ENCODE data around the gene RFLNA.
"Not testable (repeated sequence)": the region's sequence is repeated elsewhere in the genome, so short reads cannot be mapped to it uniquely, and the experiment has no call there.

The RFLNA gene

GRCh38 chr12:124283326-124283725 is 11.6 kb upstream of the RFLNA start:
- DNase-seq (ENCODE audit: low read depth): no peak

DNA sequence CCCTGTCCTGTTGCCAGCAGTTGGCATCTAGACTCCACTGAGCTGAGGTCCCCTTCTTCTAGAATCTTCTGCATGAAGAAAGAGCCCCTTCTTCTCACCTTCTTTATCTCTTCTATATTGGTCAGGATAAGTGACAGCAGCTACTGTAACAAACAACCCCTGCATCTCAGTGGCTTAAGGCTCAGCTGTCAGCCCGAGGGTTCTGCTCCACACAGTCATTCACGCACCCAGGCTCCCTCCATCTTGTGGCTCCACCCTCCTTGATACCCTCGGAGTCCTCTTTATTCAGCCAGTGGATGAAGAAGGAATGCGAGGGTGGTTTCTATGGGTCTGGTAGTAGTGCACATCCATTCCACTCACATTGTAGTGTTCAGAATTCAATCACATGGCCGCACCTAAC is 10.5 kb upstream of the RFLNA start:
- DNase-seq (ENCODE audit: low read depth): no peak

- DNase-seq (ENCODE audit: low read depth): no peak
Observed at GRCh38 chr12:124286414-124286813, 8.5 kb upstream of the RFLNA start.

DNA sequence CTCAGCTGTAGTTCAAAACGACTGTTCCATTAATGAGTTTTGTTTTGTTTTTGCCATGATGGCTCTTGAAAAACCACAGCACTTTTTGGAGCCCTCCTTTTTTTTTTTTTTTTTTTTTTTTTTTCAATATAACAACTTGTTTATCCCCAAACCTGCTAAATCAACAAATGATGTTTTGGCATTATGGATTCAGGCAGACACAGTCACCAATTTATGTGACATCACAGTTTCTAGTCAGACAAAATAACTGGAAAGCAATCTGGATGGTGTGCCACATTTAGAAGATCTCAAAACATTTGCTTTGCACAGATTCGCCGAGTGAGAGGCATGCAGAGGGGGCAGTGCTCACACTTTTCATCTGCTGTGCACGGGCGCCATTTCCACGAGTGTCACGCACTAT is 7.9 kb upstream of the RFLNA start:
- DNase-seq (ENCODE audit: low read depth): no peak

GRCh38 chr12:124289634-124290600 is 5.0 kb upstream of the RFLNA start:
- no peak for DNase-seq (ENCODE audit: low read depth)

- DNase-seq (ENCODE audit: low read depth): no peak
Observed at GRCh38 chr12:124292385-124292784, 2.5 kb upstream of the RFLNA start.

DNA sequence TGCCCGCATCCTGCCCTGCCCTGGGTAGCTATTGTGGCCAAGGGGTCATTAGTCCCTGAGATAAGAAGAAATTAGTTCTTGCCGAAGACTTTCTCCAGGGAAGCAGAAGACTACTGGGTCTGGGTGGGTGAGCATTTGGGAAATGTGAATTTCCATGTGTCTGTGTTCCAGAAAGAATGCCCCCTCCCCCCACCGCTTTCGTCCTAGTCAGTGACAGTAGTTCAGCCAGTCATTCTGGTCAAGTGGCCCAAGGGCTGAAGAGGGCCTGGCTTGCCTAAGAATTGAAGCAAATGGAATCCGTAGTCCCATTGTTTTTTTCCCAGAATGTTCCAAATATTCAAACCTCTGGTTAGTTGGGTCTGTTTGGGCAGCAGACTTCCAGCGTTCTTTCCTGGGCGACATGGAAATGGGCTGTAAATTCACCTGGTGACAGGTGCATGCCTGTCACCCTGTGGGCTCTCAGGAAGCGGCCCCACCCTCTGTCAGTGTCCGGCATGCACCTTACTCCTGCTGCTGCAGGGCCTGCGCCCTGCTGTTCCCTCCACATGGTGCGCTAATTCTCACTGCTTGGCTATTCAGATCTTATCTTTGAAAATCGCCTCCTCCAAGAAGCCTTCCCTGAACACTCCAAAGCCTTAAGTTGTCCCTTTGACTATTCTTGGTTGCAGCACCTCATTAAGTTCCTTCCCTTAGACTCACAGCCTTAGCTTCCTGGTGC is 1.4 kb upstream of the RFLNA start:
- no peak for DNase-seq (ENCODE audit: low read depth)

DNA sequence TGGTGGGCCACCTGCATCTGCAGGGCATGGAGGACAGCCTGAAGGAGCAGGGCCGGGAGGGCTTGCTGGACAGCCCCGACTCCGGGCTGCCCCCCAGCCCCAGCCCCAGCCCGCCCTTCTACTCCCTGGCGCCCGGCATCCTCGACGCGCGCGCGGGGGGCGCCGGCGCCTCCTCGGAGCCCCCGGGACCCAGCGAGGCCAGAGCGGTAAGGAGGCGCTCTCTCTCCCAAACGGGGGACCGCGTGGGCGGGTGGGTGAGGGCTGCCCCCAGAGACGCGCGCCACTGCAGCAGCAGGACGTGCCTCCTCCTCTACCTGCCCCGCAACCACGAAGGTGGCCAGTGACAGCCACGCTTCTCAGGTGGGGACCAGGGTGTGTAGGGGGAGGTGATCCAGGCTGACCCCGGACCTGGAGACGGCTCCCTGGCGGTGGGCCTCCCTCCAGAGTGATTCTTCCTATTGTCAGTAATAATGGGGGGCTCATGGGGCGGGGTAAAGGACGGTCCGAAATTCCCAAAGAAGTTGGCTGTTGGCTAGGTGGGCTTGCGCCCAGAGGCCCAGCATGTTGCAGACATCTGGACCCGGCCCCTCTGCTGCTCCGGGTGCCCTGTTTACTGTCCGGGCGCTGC is 652 bp downstream of the RFLNA start:
- DNase-seq (ENCODE audit: low read depth): no peak

DNA sequence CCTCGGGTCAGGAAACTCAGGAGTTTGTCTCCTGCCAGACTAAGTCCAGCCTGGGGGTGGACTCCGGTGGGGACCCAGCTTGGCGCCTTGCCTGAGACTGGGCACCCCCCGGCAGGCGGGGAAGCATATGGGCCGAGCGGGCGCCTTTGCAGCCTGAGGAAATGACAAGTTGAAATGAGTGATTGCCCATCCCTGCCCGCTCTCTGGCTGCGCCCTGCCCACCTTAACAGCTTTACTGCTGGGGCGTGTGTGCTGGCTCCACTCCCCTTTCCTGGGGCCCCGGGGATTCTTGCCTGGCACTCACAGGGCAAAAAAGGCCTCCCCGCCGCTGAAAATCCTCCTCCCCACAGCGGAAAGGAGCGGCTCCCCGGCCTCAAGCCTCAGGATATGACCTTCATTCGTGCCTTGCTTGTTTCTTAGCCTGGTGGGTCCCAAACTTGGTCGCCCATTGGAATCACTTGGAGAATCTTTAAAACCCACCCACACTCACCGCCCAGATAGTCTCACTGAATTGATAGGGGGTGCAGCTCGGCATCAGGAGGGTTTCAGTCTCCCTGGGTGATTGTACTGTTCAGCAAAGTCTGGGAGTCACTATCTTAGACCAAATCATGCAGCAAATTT is 1.5 kb downstream of the RFLNA start:
- no peak for DNase-seq (ENCODE audit: low read depth)

DNA sequence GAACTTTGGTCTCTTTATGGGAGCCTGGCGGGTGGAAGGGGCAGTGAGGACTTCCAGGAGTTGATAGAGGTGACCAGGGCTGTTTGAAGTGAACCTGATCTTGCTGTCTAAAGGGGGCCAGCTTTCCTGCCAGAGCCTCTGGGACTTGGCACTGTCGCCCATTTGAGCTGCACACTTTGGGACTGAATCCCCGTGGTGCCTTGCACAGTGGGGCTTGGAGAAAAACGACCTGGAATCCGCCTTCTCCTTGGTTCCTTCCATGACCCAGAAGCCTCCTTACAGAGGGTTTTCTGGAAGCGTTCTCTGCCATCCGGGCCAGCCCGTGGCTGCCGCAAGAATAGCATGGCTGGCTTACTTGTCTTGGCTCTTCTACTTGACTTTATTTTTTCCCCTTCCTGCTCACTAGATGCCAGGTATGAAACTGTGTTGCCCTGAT is 2.0 kb downstream of the RFLNA start:
- no peak for DNase-seq (ENCODE audit: low read depth)

DNA sequence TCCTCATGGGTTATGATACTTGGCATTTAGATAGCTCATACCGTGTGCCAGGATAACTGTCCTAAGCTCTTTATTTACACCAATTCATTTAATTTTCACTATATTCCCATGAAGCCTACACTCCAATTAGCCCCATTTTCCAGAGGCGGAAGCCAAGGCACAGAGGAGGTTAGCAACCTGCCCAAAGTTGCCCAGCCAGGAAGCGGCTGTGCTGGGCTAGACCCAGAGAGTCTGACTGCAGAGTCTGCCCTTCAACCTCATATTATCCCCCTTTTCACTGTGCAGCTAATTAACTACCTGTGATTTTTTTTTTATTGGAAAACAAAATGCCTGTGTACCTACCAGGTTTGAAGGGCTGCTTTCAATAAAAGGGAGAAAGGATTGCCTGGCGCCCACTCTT is 2.5 kb downstream of the RFLNA start:
- DNase-seq (ENCODE audit: low read depth): no peak

- DNase-seq (ENCODE audit: low read depth): no peak
Observed at GRCh38 chr12:124297856-124298255, 3.0 kb downstream of the RFLNA start.

- DNase-seq (ENCODE audit: low read depth): no peak
Observed at GRCh38 chr12:124298685-124299410, 4.0 kb downstream of the RFLNA start.

GRCh38 chr12:124299628-124300388 is 4.9 kb downstream of the RFLNA start:
- no peak for DNase-seq (ENCODE audit: low read depth)

GRCh38 chr12:124300657-124301056 is 5.8 kb downstream of the RFLNA start:
- DNase-seq (ENCODE audit: low read depth): not testable (repeated sequence)

DNA sequence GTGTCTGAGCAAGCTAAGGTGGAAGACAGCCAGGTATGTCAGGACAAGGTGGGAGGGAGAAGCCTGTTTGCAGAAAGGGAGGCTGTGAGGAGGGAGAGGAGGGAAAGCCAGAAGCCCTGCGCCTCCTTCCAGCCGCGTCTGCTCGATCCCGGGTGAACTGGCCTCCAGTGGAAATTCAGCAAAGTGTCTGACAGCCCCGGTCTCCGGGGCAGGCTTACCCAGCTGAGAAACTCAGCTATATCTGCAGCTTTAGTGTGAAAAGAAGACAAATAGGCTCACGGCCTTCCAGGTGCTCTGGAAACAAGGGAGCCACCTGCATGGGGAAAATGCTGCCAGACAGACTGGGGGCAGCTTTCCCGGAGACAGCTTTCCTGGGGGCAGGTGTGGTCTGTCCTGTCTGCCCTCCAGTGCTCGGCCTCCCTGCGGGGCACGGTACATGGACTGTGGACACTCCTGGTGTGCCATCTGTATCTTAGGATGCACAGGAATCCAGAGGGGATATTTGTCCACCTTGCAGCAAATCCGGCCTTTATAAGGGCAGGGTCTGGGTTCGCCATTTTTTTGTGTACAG is 6.3 kb downstream of the RFLNA start:
- DNase-seq (ENCODE audit: low read depth): no peak

DNA sequence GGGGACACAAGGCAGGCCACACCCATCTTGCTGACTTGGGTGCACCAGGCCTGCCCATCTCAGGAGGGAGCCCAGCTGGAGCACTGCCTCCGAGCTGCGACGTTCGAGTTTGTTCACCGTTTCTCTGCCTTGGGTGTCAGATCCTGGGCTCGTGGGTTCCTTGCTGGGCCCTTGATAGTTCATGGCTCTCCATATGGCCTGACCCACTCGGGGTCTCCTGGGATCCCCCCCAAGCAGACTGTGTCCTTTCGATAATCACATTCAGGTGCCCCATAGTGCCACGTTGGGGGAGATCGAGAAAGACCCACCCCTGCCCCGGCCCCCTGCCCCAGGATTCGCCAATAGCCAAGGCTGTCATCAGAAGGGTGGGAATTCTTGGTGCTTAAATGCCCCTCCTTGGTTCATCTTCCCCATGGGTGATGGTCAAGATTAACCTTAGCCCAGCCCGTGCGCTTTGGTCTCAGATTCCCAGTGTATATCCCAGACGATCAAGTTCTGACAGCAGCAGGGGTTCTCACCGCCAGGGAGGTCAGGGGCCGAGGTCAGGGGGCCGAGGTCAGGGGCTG is 7.4 kb downstream of the RFLNA start:
- DNase-seq (ENCODE audit: low read depth): no peak

DNA sequence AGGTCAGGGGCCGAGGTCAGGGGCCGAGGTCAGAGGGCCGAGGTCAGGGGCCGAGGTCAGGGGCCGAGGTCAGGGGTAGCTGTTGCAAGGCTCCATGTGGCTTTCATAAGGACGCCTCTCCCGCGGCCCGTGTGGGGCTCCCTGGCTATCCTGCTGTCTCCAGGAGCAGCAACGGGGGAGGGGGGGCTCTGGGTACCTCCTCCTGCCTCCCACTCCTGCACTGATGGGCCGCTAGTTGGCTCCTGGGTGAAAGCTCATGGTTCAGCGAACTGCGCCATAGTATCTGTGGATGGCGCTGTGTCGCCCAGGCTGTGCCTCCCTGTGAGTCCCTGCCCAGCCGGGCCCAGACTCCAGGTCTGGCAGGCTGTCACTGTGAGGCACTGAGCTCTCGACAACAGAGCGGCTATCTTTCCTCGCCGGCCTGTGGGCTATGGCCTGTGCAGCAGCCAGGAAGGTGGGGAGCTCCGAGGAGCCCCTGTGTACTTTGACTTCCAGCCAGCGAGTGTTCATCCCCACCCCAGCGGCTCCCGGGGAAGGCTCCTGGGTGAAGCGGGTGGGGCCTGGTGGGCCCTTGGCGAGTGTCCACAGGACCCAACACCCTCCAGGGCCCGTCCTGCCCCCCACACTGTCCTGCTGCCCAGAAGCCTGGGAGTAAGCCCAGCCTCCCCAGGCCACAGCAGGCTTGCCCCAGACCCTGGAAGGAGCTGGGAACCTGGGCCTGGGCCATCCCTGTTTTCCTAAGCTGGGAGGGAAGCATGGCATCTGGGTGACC is 8.1 kb downstream of the RFLNA start:
- no peak for DNase-seq (ENCODE audit: low read depth)

- DNase-seq (ENCODE audit: low read depth): no peak
Observed at GRCh38 chr12:124303579-124304313, 8.9 kb downstream of the RFLNA start.
